NCI-H2107 treated with DMSO at 0.1 percent for 48 hours (cell line): Measurements from ENCODE around the gene TRPM6.
"Not testable (repeated sequence)": the region's sequence is repeated elsewhere in the genome, so short reads cannot be mapped to it uniquely, and the experiment has no call there.

Experiments used
- DNase-seq: peaks from one replicate; lab custom pipeline; 2025; ENCODE audit not compliant: unreplicated experiment; lab: John Stamatoyannopoulos, UW

The TRPM6 gene

GRCh38 chr9:74887041-74887980, at the start of gene TRPM6:
TSS of gene TRPM6 (minus strand) at chr9:74887921. CDS start at chr9:74887856, 65 bp downstream.
- DNase-seq: no peak

GRCh38 chr9:74935008-74935407, 47.3 kb upstream of the TRPM6 start:
- DNase-seq: no peak

GRCh38 chr9:74921737-74922136, 34.0 kb upstream of the TRPM6 start:
- no peak for DNase-seq

DNA sequence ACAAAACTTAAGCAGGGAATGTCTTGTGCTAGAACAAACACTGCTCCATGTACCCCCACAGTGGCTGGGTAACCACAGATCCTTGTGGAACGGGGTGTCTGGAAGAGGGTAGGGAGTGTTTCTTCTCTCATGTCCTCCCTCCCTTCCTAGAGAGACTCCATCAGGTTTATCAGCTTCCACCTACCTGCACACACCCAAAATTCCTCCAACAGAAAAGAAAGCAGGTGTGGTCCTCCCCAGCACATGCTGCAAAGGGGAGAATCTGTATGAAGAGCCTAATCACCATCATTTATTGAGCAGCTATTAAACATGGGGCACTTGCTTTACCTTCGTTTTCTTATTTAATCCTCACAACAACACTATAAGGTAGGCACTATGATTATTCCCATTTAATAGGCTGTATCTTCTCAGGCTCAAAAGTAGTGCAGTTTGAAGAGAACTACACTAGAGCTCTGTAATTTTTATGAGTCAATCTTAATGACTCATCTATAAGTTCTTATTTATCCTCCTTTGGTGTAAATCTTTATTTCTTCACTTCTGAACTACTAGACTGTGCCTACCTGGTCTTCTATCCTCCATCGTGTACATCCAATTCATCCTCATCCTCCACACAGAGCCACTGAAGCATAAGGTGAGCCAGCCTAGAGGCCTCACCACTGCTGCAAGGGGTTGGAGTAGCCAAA, 33.4 kb upstream of the TRPM6 start:
- no peak for DNase-seq

DNA sequence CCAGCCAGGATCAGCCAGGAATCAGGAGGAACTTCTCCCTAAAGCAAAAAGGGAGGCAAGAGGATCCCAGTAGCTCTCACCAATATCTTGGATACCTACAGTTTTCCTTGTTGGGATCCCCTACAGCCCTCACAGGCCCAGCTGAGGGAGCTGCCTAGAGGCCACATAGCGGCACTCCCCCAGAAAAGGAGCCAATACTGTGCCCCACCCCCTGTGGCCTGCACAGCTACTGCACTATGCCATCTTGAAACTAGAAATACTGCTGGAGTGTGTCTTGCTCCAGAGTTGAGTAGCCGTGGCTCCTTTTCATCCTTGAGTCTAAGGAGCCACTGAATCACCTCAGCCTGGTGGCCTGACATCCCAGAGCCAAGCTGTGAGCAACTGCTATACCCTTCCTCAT, 22.3 kb upstream of the TRPM6 start:
- DNase-seq: no peak

- DNase-seq: no peak
Observed at GRCh38 chr9:74908665-74909064, 20.9 kb upstream of the TRPM6 start.

GRCh38 chr9:74907085-74907484, 19.4 kb upstream of the TRPM6 start:
- DNase-seq: no peak

- DNase-seq: no peak
Observed at GRCh38 chr9:74901001-74901400, 13.3 kb upstream of the TRPM6 start.

DNA sequence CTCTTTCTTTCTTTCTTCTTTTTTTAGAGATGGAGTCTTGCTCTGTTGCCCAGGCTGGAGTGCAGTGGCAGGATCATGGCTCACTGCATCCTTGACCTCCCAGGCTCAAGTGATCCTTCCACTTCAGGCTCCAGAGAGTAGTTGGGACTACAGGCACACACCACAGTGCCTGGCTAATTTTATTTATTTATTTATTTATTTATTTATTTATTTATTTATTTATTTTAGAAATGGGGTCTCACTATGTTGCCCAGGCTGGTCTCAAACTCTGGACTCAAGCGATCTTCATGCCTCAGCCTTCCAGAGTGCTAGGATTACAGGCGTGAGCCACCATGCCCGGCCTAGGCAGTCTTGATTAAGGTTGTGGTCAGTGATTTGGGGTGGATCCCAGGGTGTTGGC, 728 bp upstream of the TRPM6 start:
- not testable (repeated sequence) for DNase-seq

DNA sequence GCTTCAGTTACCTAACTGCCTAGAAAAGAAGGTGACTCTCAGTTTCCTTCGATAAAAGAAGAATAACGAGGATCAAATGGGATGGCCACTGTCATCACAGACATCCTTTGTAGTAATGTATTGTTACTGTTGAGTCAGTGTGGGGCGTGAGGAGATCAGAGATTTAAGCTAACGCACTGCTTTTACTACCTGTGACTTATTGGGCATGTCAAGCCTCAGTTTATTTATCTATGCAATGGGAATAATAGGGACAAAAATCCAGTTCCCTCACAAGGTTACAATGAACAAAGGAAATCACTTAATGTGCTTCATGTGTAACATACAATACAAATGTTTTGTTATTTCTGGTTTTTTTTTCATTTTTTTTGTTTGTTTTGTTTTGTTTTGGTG, 255 bp upstream of the TRPM6 start:
- no peak for DNase-seq

DNA sequence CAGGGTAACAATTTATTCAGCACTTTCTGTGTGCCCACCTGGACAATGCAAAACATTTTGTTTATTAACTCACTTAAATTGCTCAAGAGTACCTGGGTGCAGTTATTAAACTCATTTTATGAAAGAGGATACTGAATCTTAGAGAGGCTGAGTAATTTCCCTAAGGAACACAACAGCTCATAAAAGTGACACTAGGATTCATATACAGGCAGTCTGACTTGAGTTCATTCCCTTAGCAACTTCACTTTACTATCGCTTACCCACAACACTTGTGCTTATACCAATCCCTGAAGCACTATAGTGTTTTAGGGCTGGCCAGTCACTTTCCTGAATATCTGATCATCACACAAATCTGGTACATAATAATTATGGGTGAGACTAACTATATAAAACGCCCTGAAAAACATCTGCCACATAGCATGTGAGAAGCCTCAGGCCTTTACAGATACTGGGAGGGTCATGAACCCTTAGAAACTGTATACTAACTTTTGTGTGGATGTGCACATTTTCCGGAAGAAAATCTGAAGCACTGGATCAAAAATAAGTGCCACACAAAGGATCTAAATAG, 11.3 kb downstream of the TRPM6 start:
- no peak for DNase-seq

DNA sequence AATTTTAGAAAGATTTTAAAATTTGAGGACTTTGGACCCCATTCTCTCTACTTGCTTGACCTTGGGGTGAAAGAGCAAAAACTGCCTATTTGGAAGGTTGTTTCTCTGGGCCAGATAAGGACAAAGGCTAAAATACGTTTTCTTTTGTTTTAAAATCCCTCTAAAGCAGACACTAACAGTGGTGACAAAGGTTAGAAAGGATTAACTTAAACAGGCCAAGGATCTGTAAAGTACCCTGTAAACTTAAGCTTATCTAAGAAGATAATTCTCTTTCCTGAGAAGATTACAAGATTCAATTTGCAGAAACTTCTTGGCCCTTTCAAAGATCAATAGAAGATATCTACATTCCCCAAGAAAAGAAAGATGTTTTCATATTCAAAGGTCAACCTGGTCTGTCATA, 12.1 kb downstream of the TRPM6 start:
- DNase-seq: no peak

- DNase-seq: no peak
Observed at GRCh38 chr9:74874220-74874619, 13.5 kb downstream of the TRPM6 start.

DNA sequence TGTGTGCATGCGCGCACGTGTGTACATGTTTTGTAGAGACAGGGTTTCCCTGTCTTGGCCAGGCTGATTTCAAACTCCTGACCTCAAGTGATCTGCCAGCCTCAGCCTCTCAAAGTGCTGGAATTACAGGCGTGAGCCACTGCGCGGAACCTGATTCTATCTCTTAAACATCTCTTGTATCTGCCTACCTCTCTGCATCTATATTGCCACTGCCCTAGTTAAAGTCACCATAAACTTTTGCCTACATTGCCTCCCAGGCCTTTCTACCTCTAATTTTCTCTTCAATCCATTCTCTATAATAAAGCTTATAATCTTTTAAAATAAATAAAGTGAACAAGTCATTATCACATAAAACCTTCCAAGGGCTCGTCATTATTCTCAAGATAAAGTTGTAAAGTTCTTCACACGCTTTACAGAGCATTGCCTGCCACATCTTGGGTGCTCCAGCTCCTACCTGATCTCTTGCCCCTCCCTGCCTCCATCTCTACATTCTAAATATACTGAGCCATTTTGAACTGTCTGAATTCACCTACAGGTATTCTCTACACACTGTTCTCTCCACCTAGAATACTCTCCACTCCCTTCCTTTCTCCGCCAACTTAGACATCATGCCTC, 15.0 kb downstream of the TRPM6 start:
- DNase-seq: no peak

DNA sequence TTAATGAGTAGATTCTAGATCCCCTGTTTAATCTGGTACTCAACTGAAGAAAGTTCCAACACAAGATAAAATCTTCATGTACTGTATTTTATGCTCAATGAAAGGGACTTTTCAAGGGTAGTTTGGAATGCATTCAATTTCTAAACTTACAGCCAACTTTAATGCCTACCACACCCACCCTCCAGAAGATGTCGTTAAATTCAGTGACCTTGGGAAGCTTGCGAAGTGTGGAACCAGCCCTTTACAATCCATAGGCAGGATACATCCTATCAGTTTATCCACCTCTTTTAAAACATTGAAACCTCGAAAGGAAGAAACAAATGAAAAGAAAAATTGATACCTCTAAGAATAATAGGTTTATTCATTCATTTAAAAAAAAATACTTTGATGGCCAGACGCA, 20.2 kb downstream of the TRPM6 start:
- no peak for DNase-seq

GRCh38 chr9:74865177-74865576, 22.5 kb downstream of the TRPM6 start:
- DNase-seq: no peak

DNA sequence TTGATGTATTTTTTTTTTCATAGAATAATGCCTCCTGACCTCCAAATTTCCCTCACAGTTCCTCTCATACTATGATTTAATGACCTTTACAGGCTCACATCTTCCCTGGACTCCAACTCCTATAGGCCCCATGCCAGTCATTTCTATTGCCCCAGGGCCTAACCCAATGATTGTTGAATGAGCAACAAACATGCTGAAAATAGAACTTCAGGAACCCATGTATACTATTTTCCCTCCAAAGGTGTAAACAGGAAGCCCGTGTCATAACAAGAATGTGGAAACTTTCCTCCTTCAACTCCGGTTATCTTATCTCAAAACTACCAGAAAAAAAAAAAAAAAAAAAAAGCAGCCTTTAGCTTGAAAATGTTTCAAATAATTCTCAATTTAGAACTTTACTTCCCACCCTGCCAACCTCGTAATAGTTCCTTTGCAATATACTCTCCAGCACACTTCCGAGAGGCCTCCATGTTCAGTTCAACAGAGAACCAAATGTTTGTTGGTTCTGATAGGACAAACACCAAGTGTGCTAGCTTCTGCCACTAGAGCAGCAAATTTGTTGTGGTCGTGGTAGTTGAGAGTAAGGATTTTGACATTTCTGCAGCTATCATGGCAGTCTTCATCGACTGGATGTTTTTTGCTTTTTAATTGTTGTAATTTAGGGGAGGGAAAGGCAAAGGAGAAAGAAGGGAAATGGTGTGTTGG, 25.8 kb downstream of the TRPM6 start:
- no peak for DNase-seq

GRCh38 chr9:74861071-74861470, 26.6 kb downstream of the TRPM6 start:
- DNase-seq: no peak

DNA sequence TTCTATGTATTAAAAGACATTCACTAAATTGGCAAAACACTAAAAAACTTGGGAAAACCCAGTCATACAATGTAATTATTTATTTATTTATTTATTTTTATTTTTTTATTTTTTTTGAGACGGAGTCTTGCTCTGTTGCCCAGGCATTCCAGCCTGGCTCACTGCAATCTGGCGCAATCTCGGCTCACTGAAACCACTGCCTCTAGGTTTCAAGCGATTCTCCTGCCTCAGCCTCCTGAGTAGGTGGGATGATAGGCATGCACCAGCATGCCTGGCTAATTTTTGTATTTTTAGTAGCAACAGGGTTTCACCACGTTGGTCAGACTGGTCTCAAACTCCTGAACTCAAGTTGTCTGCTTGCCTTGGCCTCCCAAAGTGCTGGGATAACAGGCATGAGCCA, 27.5 kb downstream of the TRPM6 start:
- DNase-seq: not testable (repeated sequence)

DNA sequence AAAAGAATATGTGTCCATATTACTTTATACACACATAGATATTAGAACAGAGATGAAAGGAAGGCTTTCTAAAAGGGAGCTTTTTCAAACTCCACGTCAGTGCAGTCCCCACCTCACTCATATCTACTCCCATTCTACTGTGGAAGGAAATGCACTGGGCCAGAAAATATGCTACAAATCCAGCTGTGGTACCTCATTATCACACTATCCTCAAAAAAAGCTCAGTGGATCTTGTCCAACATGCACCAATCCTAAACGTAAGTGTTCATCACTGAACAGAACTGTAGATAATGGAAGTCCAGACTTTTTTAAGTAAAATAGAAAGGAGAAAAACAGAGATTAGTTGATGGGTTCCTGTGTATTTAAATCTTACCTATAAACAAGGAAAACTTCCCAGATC, 27.9 kb downstream of the TRPM6 start:
- no peak for DNase-seq
